Tibial nerve (tissue), 4 donors: Measurements from ENCODE around the gene STPG1. TPM values are rescaled to one million over a fixed set of nuclear protein-coding genes. Genes with fewer than 3 reads are reported as not detected.

Experiments
- DNase-seq, 2 donors: peaks; one replicate each; pipeline ENCODE4 v3.0.0-alpha.2; 2019; ENCODE audit warnings: low spot score in 2 of 2
- H3K27ac ChIP-seq, 4 donors: fragments of 200-600 bp; sonication (generic) in 3 of 4; one replicate each; pipeline ENCODE4 v1.5.1; 2017 to 2019; ENCODE audit warnings: mild to moderate bottlenecking in 1 of 4
- H3K27me3 ChIP-seq, 2 donors: fragments of 200-600 bp; sonication (generic) in 1 of 2; one replicate each; pipeline versions ENCODE4 v1.5.1 to v1.6.0; 2017 to 2019
- H3K36me3 ChIP-seq, 3 donors: fragments of 200-600 bp; sonication (generic); one replicate each; pipeline ENCODE4 v1.5.1; 2018 to 2019
- H3K4me1 ChIP-seq, 4 donors: fragments of 200-600 bp; sonication (generic) in 3 of 4; one replicate each; pipeline ENCODE4 v1.5.1; 2017 to 2019
- H3K4me3 ChIP-seq, 4 donors: fragments of 200-600 bp; sonication (generic) in 3 of 4; one replicate each; pipeline ENCODE4 v1.5.1; 2017 to 2019; ENCODE audit warnings: mild to moderate bottlenecking in 1 of 4, moderate library complexity in 1 of 4
- H3K9me3 ChIP-seq, 4 donors: fragments of 200-600 bp; sonication (generic) in 3 of 4; one replicate each; pipeline ENCODE4 v1.5.1; 2017 to 2019
- EP300 ChIP-seq, 2 donors: sonication (generic); formaldehyde crosslinking; IDR thresholded peaks; one replicate each; pipeline ENCODE4 v1.6.1; 2017; ENCODE audit warnings: antibody characterized with exemption in 2 of 2, mild to moderate bottlenecking in 1 of 2
- POLR2A ChIP-seq, 2 donors: fragments of 450-650 bp; IDR thresholded peaks; one replicate each; pipeline ENCODE4 v1.6.1; 2017; ENCODE audit warnings: antibody characterized with exemption in 2 of 2, mild to moderate bottlenecking in 2 of 2, moderate library complexity in 2 of 2
- WGBS, 2 donors: methylation state at CpG; one replicate each; pipeline ENCODE4 v1.1.5; 2018; 5-methylcytosine and 5-hydroxymethylcytosine counted together
- total RNA-seq, 4 donors: library from RNA; depleted of rRNA; stranded (reverse); fragments of >200 nt; gene quantifications; one replicate each; pipeline ENCODE4 v1.1.0, GENCODE V29; 2016
- TF ChIP-seq, protein P1 (sequence below), 5 experiments: fragments of 200-600 bp in 3 of 5; fragments of 450-650 bp in 2 of 5; sonication (generic) in 3 of 5; IDR thresholded peaks; one replicate each; pipeline ENCODE4 v1.5.1; 2016 to 2019; ENCODE audit warnings: antibody characterized with exemption in 5 of 5, mild to moderate bottlenecking in 3 of 5, moderate library complexity in 2 of 5

STPG1 gene
- total RNA-seq, 4 donors from 2014 or later, result 1.5 to 5.7 (median 3.0) TPM

DNA sequence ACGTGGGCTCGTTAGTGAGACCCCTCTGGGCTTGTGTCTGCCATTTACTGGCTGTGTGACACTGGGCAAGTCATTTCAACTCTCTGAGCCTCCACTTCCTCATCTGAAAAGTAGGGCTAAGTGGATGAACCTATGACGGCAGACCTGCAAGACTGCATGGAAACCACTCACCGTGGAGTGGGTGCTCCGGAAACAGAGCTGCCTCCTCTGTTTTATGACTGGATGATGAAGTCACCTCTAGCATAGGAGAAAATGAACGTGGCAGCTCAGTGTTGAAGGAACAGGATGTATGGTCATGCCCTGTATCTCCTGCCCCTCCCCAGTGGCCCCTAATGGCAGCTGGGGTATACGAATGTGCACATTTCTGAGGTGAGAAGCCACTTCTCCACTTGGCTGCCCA, 40.5 kb downstream of the STPG1 start:
- 86% methylated on average over 7 of the region's 7 CpGs for WGBS, 2 donors
- H3K9me3 ChIP-seq, result no peaks in the 10 kb centered on the region
- H3K36me3 ChIP-seq, result peaks cover 0 to 40% (median 0%) of the 10 kb centered on the region in 3 donors
- no peak overlapping the region for H3K4me3 ChIP-seq
- H3K27ac ChIP-seq, result no peak overlapping the region
- no peaks in the 10 kb centered on the region for H3K27me3 ChIP-seq
- H3K4me1 ChIP-seq, result peaks cover 0 to 3% (median 0%) of the 10 kb centered on the region in 4 donors
- no peak for DNase-seq
- TF ChIP-seq POLR2A (IDR thresholded peaks at IDR 0.05) (no peak), EP300 (IDR thresholded peaks at IDR 0.05) (no peak)
- TF ChIP-seq, protein P1, sequence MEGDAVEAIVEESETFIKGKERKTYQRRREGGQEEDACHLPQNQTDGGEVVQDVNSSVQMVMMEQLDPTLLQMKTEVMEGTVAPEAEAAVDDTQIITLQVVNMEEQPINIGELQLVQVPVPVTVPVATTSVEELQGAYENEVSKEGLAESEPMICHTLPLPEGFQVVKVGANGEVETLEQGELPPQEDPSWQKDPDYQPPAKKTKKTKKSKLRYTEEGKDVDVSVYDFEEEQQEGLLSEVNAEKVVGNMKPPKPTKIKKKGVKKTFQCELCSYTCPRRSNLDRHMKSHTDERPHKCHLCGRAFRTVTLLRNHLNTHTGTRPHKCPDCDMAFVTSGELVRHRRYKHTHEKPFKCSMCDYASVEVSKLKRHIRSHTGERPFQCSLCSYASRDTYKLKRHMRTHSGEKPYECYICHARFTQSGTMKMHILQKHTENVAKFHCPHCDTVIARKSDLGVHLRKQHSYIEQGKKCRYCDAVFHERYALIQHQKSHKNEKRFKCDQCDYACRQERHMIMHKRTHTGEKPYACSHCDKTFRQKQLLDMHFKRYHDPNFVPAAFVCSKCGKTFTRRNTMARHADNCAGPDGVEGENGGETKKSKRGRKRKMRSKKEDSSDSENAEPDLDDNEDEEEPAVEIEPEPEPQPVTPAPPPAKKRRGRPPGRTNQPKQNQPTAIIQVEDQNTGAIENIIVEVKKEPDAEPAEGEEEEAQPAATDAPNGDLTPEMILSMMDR (IDR thresholded peaks at IDR 0.05), result no peak

DNA sequence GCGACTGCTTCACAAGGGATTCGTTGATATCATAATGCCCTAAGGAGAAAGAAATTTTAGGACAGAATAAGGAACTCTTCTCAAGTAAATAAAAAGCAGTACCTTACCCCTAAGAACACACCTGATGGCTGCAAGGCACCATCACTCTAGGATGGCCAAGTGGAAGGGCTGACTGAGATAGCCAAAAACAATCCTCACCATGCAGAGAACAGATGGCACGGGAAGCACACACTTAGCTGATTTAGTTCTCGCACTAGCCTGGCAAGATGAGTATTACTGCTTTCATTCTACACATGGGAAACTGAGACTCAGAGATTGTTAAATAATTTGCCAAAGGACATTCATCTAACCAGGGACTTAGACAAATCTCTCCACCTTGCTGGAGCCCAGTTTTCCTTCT, 43.8 kb downstream of the STPG1 start:
- H3K9me3 ChIP-seq, result no peaks in the 10 kb centered on the region
- peaks cover 0 to 29% (median 0%) of the 10 kb centered on the region in 3 donors for H3K36me3 ChIP-seq
- no peaks in the 10 kb centered on the region for H3K27me3 ChIP-seq
- peak overlapping the region in 1 of 4 donors; percentile 3 for H3K27ac ChIP-seq
- H3K4me1 ChIP-seq, result peaks cover 0 to 11% (median 0%) of the 10 kb centered on the region in 4 donors
- TF ChIP-seq EP300 (IDR thresholded peaks at IDR 0.05), result no peak
- TF ChIP-seq, protein P1 (IDR thresholded peaks at IDR 0.05), result no peak
- TF ChIP-seq POLR2A (IDR thresholded peaks at IDR 0.05), result no peak
- H3K4me3 ChIP-seq, result no peak overlapping the region
- WGBS, 2 donors, result 87 to 90% methylated on average over 4 of the region's 4 CpGs
- no peak for DNase-seq

DNA sequence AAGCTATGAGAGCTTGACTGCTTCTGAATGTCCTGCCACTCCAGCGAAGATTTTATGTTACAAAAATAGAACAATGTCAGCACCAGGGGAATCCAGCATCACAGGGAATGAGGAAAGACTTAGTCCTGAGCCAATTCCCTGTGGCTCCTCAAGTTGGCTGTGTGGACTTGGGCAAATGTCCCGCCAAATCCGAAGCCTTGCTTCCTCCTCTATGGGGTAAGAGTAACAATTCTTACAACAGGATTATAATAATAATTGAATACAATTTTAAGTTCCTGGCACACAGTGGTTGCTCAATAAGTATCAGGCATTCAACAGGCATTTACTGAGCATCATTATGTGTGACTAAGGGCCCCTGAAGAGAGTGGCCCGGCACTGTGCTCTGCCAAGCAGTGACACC, 44.4 kb downstream of the STPG1 start:
- WGBS, 2 donors, result 78 to 80% methylated on average over 4 of the region's 4 CpGs
- TF ChIP-seq POLR2A (IDR thresholded peaks at IDR 0.05) (no peak), EP300 (IDR thresholded peaks at IDR 0.05) (peak in 1 of 2 donors; percentile 72)
- peak; percentile 22 to 58 for DNase-seq

DNA sequence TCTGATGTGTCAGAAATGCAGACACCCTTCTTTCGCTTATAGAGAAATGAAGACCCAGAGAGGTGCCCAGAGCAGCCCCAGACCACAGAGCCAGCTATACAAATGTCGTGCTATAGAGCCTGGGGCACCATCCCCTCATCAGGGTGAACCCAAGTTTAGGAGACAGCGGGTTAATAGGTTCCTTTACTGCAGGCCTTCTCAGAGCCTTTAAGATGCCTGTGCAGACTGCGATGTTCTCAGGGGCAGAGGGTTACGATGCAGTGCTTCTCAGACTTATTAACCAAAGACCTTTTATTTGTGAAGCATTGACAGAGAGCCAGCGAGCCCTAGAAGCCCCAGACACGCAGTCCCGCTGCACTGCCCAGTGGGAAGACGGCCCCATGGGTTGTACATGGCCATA, 46.9 kb downstream of the STPG1 start:
- no peaks in the 10 kb centered on the region for H3K9me3 ChIP-seq
- no peak overlapping the region for H3K27ac ChIP-seq
- peaks cover 0 to 12% (median 0%) of the 10 kb centered on the region in 4 donors for H3K4me1 ChIP-seq
- TF ChIP-seq, protein P1 (IDR thresholded peaks at IDR 0.05), result no peak
- TF ChIP-seq EP300 (IDR thresholded peaks at IDR 0.05) (no peak), POLR2A (IDR thresholded peaks at IDR 0.05) (no peak)
- no peak overlapping the region for H3K4me3 ChIP-seq
- peaks cover 0 to 9% (median 0%) of the 10 kb centered on the region in 3 donors for H3K36me3 ChIP-seq
- DNase-seq, result no peak
- no peaks in the 10 kb centered on the region for H3K27me3 ChIP-seq
- 87 to 92% methylated on average over 9 of the region's 9 CpGs for WGBS, 2 donors

More for the DNA sequence above, 44.4 kb downstream of the STPG1 start:
- no peaks in the 10 kb centered on the region for H3K9me3 ChIP-seq
- H3K4me1 ChIP-seq, result peaks cover 0 to 12% (median 0%) of the 10 kb centered on the region in 4 donors
- H3K27me3 ChIP-seq, result no peaks in the 10 kb centered on the region
- H3K36me3 ChIP-seq, result peaks cover 0 to 29% (median 0%) of the 10 kb centered on the region in 3 donors
- no peak overlapping the region for H3K4me3 ChIP-seq
- peak overlapping the region in 1 of 4 donors; percentile 41 for H3K27ac ChIP-seq

DNA sequence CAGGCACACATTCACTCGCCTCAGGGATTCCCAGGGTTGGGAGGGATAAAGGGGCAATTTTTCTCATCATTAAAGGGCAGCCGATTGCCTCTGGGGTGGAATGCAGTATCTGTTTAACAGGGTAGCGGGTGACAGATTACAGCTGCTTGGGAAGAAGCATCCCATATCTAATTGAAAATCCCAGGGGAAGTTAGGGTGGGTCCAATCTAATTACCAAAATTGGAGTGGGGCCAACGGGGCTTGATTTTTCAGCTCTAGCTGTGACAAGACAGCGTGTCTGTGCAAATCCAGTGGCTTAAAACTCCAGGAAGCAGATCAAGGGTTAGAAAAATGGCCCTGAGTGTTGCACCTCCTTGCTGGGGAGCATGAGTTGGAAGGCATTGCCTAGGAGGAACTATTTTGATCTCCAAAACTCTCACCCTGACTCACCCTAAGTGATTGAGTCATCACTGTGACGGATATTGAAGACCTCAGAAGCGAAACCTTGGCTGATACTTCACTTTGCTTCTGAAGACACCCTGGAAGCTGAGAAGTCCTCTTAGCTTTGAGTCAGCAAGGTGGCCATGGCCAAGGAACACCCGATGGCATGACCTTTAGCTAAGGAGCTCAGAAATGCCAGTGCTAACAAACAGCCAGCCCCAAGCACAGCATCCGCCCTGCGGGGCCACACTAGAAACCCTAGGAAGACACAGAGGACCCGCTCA, 48.5 kb downstream of the STPG1 start:
- DNase-seq, result peak in 1 of 2 donors; percentile 31
- no peaks in the 10 kb centered on the region for H3K27me3 ChIP-seq
- peak overlapping the region in 1 of 4 donors; percentile 9 for H3K27ac ChIP-seq
- peaks cover 0 to 12% (median 0%) of the 10 kb centered on the region in 4 donors for H3K4me1 ChIP-seq
- 74 to 79% methylated on average over 11 of the region's 11 CpGs for WGBS, 2 donors
- TF ChIP-seq, protein P1 (IDR thresholded peaks at IDR 0.05), result no peak
- TF ChIP-seq EP300 (IDR thresholded peaks at IDR 0.05), result peak in 1 of 2 donors; percentile 59
- no peak overlapping the region for H3K4me3 ChIP-seq
- peaks cover 0 to 10% (median 0%) of the 10 kb centered on the region in 3 donors for H3K36me3 ChIP-seq
- no peaks in the 10 kb centered on the region for H3K9me3 ChIP-seq
